HEK293 (cell line): ENCODE results near the gene TNFRSF13B.

Source experiments
- CTCF ChIP-seq: fragments of 450-650 bp; formaldehyde crosslinking; IDR thresholded peaks from 2 replicates; pipeline ENCODE4 v1.5.1; 2016; ENCODE audit warnings: missing biosample characterization, missing genetic modification characterization
- ZFP37 ChIP-seq: fragments of 450-650 bp; formaldehyde crosslinking; IDR thresholded peaks from 2 replicates; pipeline ENCODE4 v1.5.1; 2016; ENCODE audit warnings: missing biosample characterization, missing genetic modification characterization

- no peak for TF ChIP-seq CTCF
- no peak for TF ChIP-seq ZFP37
Observed at GRCh38 chr17:16974569-16975276, 2.8 kb upstream of the TNFRSF13B start.
